Mesothelial cell of epicardium (in vitro differentiated cells): ENCODE measurements around the gene SLC39A1. TPM values are rescaled to one million over a fixed set of nuclear protein-coding genes. Genes with fewer than 3 reads are reported as not detected.
A peak's percentile ranks its signal among the peaks of the same experiment; 100 is the strongest.

ENCODE experiments used
- DNase-seq, 2 experiments: peaks; one replicate each; pipeline ENCODE4 v3.0.0; 2021; ENCODE audit warnings: low spot score in 2 of 2; ENCODE audit not compliant: unreplicated experiment in 2 of 2
- H3K27ac Mint-ChIP-seq: 2 replicates; pipeline ENCODE4 v1.8.0; 2021; ENCODE audit warnings: mixed read lengths
- H3K27me3 Mint-ChIP-seq: 2 replicates; pipeline ENCODE4 v1.8.0; 2021; ENCODE audit warnings: low read depth, mixed read lengths
- H3K36me3 Mint-ChIP-seq: 2 replicates; pipeline ENCODE4 v1.8.0; 2021; ENCODE audit warnings: mixed read lengths
- H3K4me1 Mint-ChIP-seq: 2 replicates; pipeline ENCODE4 v1.8.0; 2021; ENCODE audit warnings: mixed read lengths
- H3K4me3 Mint-ChIP-seq: 2 replicates; pipeline ENCODE4 v1.8.0; 2021; ENCODE audit warnings: mild to moderate bottlenecking, moderate library complexity, mixed read lengths
- H3K9me3 Mint-ChIP-seq: 2 replicates; pipeline ENCODE4 v1.8.0; 2021; ENCODE audit warnings: mixed read lengths
- total RNA-seq: library from RNA; stranded (reverse); gene quantifications from 3 replicates; pipeline ENCODE4 v1.2.1, GENCODE V29; 2021
- TF ChIP-seq, protein P1 (sequence below): fragments of 200-600 bp; sonication (generic); IDR thresholded peaks from one replicate; pipeline ENCODE4 v1.5.0; 2021; ENCODE audit warnings: antibody characterized with exemption; ENCODE audit not compliant: unreplicated experiment

The SLC39A1 gene
- total RNA-seq, 1 donor from 2014 or later: 73.3 TPM

DNA sequence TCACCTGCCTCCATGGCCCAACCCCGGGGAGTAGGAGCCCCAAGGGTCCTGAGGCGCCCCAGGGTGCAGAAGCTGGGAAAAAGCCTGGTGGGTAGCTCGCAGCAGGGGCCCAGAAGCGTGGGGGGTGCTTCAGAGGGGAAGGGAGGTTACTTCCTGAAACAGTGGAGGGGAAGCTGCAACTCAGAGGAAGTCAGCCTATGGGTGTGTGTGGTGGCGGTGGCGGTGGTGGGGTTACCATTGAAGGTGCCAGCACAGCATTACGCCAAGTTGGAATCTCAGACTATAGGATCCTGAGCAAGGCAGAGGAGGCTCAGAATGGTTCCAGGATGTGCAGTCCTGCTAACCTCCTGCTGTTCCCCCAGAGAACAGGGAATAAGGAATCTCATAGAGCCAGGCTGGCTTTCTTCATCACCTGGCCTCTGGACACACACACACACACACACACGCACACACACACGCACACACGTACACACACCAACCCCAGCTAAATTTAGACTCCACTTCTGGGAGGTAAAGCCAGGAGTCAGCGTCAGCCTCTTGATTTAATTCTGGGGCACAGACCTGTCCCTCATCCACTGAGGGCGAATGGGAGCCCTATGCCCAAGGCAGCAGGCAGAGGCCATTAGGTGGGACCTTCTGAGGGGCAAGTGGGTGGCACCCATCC lies 18.1 kb downstream of the SLC39A1 start:
- Mint-ChIP-seq H3K27me3 (no peaks in the 10 kb centered on the region), H3K27ac (peak overlapping the region; percentile 39), H3K9me3 (no peaks in the 10 kb centered on the region), H3K36me3 (peaks cover 5% of the 10 kb centered on the region), H3K4me3 (peak overlapping the region; percentile 78), H3K4me1 (peaks cover 13% of the 10 kb centered on the region)
- DNase-seq: no peak
- TF ChIP-seq, protein P1, sequence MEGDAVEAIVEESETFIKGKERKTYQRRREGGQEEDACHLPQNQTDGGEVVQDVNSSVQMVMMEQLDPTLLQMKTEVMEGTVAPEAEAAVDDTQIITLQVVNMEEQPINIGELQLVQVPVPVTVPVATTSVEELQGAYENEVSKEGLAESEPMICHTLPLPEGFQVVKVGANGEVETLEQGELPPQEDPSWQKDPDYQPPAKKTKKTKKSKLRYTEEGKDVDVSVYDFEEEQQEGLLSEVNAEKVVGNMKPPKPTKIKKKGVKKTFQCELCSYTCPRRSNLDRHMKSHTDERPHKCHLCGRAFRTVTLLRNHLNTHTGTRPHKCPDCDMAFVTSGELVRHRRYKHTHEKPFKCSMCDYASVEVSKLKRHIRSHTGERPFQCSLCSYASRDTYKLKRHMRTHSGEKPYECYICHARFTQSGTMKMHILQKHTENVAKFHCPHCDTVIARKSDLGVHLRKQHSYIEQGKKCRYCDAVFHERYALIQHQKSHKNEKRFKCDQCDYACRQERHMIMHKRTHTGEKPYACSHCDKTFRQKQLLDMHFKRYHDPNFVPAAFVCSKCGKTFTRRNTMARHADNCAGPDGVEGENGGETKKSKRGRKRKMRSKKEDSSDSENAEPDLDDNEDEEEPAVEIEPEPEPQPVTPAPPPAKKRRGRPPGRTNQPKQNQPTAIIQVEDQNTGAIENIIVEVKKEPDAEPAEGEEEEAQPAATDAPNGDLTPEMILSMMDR: no peak

DNA sequence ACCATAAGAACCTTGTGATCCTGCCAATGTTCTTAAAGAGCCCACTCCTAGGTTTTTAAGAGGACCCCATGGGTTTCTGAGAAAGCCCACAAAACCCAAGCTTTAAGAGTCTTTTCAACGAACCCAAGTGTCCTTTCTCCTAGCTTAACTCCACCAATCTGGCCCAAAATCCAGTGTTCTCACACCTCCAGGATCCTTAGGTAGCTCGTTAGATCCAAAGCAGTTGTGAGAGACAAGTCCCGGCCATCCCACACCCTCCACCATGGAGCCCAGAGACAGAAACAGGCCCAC lies 18.6 kb downstream of the SLC39A1 start:
- Mint-ChIP-seq H3K27me3 (no peaks in the 10 kb centered on the region), H3K9me3 (no peaks in the 10 kb centered on the region), H3K4me3 (peak overlapping the region; percentile 78), H3K27ac (no peak overlapping the region), H3K4me1 (peaks cover 13% of the 10 kb centered on the region), H3K36me3 (peaks cover 7% of the 10 kb centered on the region)
- no peak for DNase-seq
- TF ChIP-seq, protein P1: no peak

DNA sequence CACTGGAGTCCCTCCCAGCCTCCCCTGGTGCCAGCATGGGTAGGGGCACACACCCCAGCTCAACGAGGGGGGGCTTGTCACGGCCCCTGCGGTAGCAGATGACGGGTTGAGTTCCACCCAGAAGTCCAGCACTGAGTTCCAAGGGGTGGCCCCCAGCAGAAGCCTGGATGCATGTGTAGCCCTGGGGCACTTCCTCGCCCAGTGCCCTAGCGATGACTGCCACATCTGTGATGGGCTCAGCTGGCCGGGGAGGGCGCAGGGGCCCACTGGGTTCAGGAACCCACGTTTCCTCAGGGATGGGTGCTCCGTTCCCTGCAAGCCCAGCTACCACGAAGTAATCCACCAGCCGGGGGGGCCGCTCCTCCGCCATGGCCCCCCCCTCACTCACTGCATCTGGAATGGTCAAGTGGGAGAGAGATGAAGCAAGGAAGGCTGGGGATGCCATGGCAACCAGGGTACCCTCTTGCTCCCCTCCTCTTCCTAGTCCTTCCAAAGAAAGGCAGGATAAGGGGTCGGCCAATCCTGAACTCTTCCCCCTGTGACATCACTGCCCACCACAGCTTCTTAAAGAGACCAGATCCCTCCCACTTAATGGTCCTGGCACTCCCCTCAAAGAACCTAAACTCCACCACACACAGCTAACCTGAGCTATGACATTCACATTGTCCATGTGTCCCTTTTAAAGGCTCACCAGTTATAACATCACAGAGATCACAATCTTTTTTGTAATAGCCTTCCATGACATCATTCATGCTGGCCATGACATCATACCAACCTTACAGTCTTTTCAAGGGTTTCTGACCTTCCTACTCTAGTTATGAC lies 19.1 kb downstream of the SLC39A1 start:
- H3K9me3 Mint-ChIP-seq: no peaks in the 10 kb centered on the region
- TF ChIP-seq, protein P1: no peak
- H3K27ac Mint-ChIP-seq: no peak overlapping the region
- H3K4me3 Mint-ChIP-seq: peak overlapping the region; percentile 78
- no peak for DNase-seq
- H3K4me1 Mint-ChIP-seq: peaks cover 13% of the 10 kb centered on the region
- peaks cover 7% of the 10 kb centered on the region for H3K36me3 Mint-ChIP-seq
- H3K27me3 Mint-ChIP-seq: no peaks in the 10 kb centered on the region

DNA sequence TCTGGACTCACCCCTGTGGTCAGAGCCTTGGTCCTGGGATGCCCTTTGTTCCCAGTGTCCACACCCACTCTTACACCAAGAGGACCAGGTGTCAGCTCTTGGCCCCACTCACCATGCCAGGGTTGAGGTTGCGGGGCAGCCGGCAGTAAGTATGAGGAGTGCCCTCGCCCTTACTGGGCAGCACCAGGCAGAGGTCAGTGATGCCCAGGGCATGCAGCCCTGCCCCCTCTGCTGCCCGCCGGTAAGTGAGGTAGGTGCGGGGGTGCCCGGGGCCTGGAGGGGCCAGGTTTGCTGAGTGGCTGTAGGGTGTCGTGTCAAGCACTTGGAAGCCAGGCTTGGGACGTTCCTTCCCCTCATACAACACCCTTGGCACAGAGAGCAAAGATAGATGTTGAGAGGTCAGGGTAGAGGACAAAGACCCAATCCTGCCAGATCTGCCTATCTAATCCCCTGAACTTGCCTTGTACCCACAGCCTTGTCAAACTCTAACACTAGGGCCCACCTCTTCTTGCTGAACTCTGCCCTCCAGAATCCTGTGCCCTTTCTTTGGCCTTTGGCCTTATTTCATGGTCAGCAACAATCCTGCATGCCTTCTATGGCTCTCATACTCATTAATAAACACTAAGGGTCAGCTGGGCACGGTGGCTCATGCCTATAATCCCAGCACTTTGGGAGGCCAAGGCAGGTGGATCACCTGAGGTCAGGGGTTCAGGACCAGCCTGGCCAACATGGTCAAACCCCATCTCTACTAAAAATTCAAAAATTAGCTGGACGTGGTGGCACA lies 20.4 kb downstream of the SLC39A1 start:
- Mint-ChIP-seq H3K4me3 (no peak overlapping the region), H3K4me1 (peaks cover 13% of the 10 kb centered on the region), H3K36me3 (peaks cover 4% of the 10 kb centered on the region), H3K27ac (no peak overlapping the region), H3K27me3 (no peaks in the 10 kb centered on the region), H3K9me3 (no peaks in the 10 kb centered on the region)
- no peak for DNase-seq
- TF ChIP-seq, protein P1: no peak

DNA sequence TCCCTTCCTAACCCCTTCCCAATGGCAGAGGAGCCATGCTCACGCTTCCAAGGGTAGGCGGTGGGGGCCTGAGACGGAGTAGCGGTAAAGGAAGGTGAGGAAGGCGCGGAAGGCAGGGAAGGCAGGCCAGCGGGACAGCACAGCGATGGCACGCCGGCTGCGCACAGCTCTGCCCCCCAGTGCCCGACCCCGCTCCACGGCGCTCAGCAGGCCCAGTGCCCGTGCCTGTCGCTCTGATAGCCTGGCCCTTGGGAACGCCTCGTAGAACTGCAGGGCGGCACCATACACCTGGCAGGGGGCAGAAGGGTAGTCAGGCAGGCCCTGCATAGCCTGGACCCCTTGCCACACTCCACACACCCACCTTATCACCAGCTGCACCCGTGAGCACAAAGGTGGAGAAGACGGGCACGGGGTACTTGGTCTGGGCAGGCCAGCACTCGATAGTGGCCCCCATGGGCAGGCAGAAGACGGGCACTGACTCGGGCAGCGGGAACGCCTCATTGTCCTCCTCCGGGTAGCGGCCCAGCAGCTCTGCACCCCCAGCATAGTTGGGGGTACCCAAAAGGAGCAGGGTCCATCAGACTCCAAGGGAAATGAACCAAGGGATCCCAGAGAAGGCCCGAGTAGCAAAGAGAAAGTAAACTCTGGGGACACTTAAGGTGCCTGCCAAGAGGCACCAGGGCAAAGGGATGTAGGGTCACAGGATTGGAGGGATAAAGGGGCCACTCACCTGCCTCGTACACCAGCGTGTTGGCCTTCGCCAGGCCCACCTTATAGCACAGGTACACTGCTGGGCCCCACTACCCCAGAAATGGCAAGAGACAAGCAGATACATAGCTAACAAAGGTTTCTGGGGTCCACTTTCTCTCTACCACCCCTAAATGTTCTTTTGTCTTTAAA lies 21.3 kb downstream of the SLC39A1 start:
- peaks cover 7% of the 10 kb centered on the region for H3K36me3 Mint-ChIP-seq
- no peak overlapping the region for H3K4me3 Mint-ChIP-seq
- no peaks in the 10 kb centered on the region for H3K27me3 Mint-ChIP-seq
- H3K27ac Mint-ChIP-seq: no peak overlapping the region
- DNase-seq: no peak
- TF ChIP-seq, protein P1: no peak
- H3K4me1 Mint-ChIP-seq: peaks cover 13% of the 10 kb centered on the region
- no peaks in the 10 kb centered on the region for H3K9me3 Mint-ChIP-seq
